ENCODE measurements around the gene CRHR2. TPM values are rescaled to one million over a fixed set of nuclear protein-coding genes. Genes with fewer than 3 reads are reported as not detected.

Gene CRHR2
- total and polyA plus RNA-seq, 2 donors (not counting 1 experiment from before 2014, with no cell fraction given), result not detected

DNA sequence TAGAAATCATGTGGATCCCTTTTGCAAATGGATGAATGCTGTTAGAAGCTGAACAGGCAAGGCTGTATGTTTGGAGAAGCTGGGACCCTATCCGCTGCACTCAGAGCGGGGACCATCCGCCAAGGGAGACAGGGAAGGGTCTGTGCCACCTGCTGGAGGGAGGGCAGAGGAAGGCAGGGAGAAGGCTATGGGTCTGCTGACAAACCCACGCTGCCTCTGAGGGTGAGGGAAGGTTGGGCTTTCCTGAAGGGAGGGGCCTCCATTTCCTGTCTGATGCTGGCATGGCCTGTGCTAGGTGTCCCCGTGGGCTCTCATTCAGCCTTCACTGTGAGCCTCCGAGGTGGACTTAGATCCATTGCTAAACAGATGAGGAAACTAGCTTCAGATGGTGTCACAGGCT is 5.3 kb upstream of the CRHR2 start:
- no peaks in the 10 kb centered on the region for H3K9me3 ChIP-seq (ENCODE audit: control insufficient read depth, insufficient read depth, low read depth, low read length)
- peaks cover 22% of the 10 kb centered on the region for H3K27me3 ChIP-seq (ENCODE audit: control insufficient read depth, insufficient read depth, low read length)
- H4K20me1 ChIP-seq (ENCODE audit: control insufficient read depth, extremely low read depth, insufficient read depth, low read length), result no peaks in the 10 kb centered on the region
- no peak for DNase-seq (ENCODE audit: low read depth in 2 of 2)
- H3K9ac ChIP-seq (ENCODE audit: insufficient read depth, low read length), result no peak overlapping the region
- H3K36me3 ChIP-seq (ENCODE audit: control insufficient read depth, insufficient read depth, low read length), result no peaks in the 10 kb centered on the region
- no peak overlapping the region for H3K4me3 ChIP-seq (replicated peaks in 1 of 4; ENCODE audit: control extremely low read depth in 1 of 4, insufficient read depth in 1 of 4, low read depth in 3 of 4, low read length in 4 of 4)
- H3K27ac ChIP-seq (ENCODE audit: insufficient read depth, low read length), result no peak overlapping the region
- no peak overlapping the region for H2AFZ ChIP-seq (ENCODE audit: low read length)
- no peaks in the 10 kb centered on the region for H3K79me2 ChIP-seq (ENCODE audit: control insufficient read depth, insufficient read depth, low read length)
- TF ChIP-seq, protein P1, sequence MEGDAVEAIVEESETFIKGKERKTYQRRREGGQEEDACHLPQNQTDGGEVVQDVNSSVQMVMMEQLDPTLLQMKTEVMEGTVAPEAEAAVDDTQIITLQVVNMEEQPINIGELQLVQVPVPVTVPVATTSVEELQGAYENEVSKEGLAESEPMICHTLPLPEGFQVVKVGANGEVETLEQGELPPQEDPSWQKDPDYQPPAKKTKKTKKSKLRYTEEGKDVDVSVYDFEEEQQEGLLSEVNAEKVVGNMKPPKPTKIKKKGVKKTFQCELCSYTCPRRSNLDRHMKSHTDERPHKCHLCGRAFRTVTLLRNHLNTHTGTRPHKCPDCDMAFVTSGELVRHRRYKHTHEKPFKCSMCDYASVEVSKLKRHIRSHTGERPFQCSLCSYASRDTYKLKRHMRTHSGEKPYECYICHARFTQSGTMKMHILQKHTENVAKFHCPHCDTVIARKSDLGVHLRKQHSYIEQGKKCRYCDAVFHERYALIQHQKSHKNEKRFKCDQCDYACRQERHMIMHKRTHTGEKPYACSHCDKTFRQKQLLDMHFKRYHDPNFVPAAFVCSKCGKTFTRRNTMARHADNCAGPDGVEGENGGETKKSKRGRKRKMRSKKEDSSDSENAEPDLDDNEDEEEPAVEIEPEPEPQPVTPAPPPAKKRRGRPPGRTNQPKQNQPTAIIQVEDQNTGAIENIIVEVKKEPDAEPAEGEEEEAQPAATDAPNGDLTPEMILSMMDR (conservative IDR thresholded peaks at IDR 0.05 in 1 of 2, IDR thresholded peaks at IDR 0.05 in 1 of 2; ENCODE audit: low read depth in 1 of 2, low read length in 2 of 2), result no peak
- TF ChIP-seq EZH2 (IDR thresholded peaks at IDR 0.05; ENCODE audit: low read length, missing control alignments), result no peak
- H3K4me1 ChIP-seq (ENCODE audit: control insufficient read depth, extremely low read depth, insufficient read depth, low read length), result no peaks in the 10 kb centered on the region
- H3K4me2 ChIP-seq (ENCODE audit: extremely low read depth, insufficient read depth, low read length), result no peak overlapping the region

DNA sequence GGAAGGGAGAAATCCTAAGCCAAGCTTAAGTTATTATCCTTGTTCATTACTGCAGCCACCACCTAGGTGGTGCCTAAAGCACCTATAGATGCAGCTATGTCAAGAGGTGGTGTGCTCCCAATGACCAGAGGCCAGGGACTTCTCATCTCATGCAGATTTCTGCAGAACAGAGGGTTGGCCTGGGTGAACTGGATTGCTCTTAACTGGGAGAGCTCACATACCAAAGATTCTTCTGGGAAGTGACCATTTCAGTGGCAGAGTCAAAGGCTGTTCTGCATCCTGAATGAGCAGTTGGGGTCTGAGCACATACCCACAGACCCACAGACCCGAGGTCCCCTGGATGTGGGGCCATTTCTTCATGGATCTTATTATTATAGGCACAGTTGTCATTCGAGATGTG is 2.1 kb upstream of the CRHR2 start:
- H3K27me3 ChIP-seq (ENCODE audit: control insufficient read depth, insufficient read depth, low read length), result peaks cover 48% of the 10 kb centered on the region
- H3K79me2 ChIP-seq (ENCODE audit: control insufficient read depth, insufficient read depth, low read length), result no peaks in the 10 kb centered on the region
- no peak overlapping the region for H3K4me3 ChIP-seq (replicated peaks in 1 of 4; ENCODE audit: control extremely low read depth in 1 of 4, insufficient read depth in 1 of 4, low read depth in 3 of 4, low read length in 4 of 4)
- no peaks in the 10 kb centered on the region for H4K20me1 ChIP-seq (ENCODE audit: control insufficient read depth, extremely low read depth, insufficient read depth, low read length)
- no peaks in the 10 kb centered on the region for H3K4me1 ChIP-seq (ENCODE audit: control insufficient read depth, extremely low read depth, insufficient read depth, low read length)
- no peaks in the 10 kb centered on the region for H3K9me3 ChIP-seq (ENCODE audit: control insufficient read depth, insufficient read depth, low read depth, low read length)
- no peak overlapping the region for H3K9ac ChIP-seq (ENCODE audit: insufficient read depth, low read length)
- DNase-seq (ENCODE audit: low read depth in 2 of 2), result no peak
- TF ChIP-seq, protein P1 (conservative IDR thresholded peaks at IDR 0.05 in 1 of 2, IDR thresholded peaks at IDR 0.05 in 1 of 2; ENCODE audit: low read depth in 1 of 2, low read length in 2 of 2), result no peak
- TF ChIP-seq EZH2 (IDR thresholded peaks at IDR 0.05; ENCODE audit: low read length, missing control alignments), result no peak
- H3K4me2 ChIP-seq (ENCODE audit: extremely low read depth, insufficient read depth, low read length), result no peak overlapping the region
- H2AFZ ChIP-seq (ENCODE audit: low read length), result no peak overlapping the region
- no peaks in the 10 kb centered on the region for H3K36me3 ChIP-seq (ENCODE audit: control insufficient read depth, insufficient read depth, low read length)
- H3K27ac ChIP-seq (ENCODE audit: insufficient read depth, low read length), result no peak overlapping the region

DNA sequence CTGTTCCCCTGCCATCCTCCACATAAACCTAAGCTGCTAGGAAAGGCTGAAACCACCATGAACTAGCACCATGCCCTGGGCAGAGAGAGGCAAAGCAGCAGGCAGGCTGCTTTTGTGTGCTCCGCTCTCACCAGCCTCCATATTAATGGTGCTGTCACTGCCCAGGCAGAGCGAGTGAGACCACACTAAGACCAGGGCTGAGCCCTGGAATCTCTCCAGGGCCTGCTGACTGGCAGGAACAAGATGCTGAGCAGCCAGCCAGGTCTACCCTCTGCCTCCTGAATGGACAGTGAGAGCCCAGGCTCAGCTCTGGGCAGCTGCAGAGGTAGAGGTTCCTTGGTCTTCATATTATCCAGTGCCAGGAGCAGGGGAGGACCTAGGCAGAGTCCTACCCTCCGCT is 1.6 kb upstream of the CRHR2 start:
- no peaks in the 10 kb centered on the region for H3K4me1 ChIP-seq (ENCODE audit: control insufficient read depth, extremely low read depth, insufficient read depth, low read length)
- no peaks in the 10 kb centered on the region for H3K36me3 ChIP-seq (ENCODE audit: control insufficient read depth, insufficient read depth, low read length)
- no peak for DNase-seq (ENCODE audit: low read depth in 2 of 2)
- H3K9ac ChIP-seq (ENCODE audit: insufficient read depth, low read length), result no peak overlapping the region
- no peak overlapping the region for H3K4me2 ChIP-seq (ENCODE audit: extremely low read depth, insufficient read depth, low read length)
- H3K79me2 ChIP-seq (ENCODE audit: control insufficient read depth, insufficient read depth, low read length), result no peaks in the 10 kb centered on the region
- TF ChIP-seq, protein P1 (conservative IDR thresholded peaks at IDR 0.05 in 1 of 2, IDR thresholded peaks at IDR 0.05 in 1 of 2; ENCODE audit: low read depth in 1 of 2, low read length in 2 of 2), result no peak
- no peak for TF ChIP-seq EZH2 (IDR thresholded peaks at IDR 0.05; ENCODE audit: low read length, missing control alignments)
- H3K27me3 ChIP-seq (ENCODE audit: control insufficient read depth, insufficient read depth, low read length), result peaks cover 54% of the 10 kb centered on the region
- H3K4me3 ChIP-seq (replicated peaks in 1 of 4; ENCODE audit: control extremely low read depth in 1 of 4, insufficient read depth in 1 of 4, low read depth in 3 of 4, low read length in 4 of 4), result no peak overlapping the region
- no peaks in the 10 kb centered on the region for H3K9me3 ChIP-seq (ENCODE audit: control insufficient read depth, insufficient read depth, low read depth, low read length)
- H3K27ac ChIP-seq (ENCODE audit: insufficient read depth, low read length), result no peak overlapping the region
- H4K20me1 ChIP-seq (ENCODE audit: control insufficient read depth, extremely low read depth, insufficient read depth, low read length), result no peaks in the 10 kb centered on the region
- H2AFZ ChIP-seq (ENCODE audit: low read length), result no peak overlapping the region

Measured in fibroblast of lung (primary cell).